22Rv1 (cell line): ENCODE data around the gene SNX24.

Experiments
- CTCF ChIP-seq: fragments of 450-650 bp; IDR thresholded peaks from 2 replicates; pipeline ENCODE4 v1.5.1; 2017; ENCODE audit warnings: mild to moderate bottlenecking
- ZFX ChIP-seq: fragments of 450-650 bp; IDR thresholded peaks from 2 replicates; pipeline ENCODE4 v1.6.1; 2017; ENCODE audit warnings: antibody characterized with exemption, borderline replicate concordance

- TF ChIP-seq CTCF (no peak), ZFX (no peak)
Observed at GRCh38 chr5:123001808-123002207, 156.4 kb downstream of the SNX24 start.
